ENCODE results near the gene EXOC4.

DNA sequence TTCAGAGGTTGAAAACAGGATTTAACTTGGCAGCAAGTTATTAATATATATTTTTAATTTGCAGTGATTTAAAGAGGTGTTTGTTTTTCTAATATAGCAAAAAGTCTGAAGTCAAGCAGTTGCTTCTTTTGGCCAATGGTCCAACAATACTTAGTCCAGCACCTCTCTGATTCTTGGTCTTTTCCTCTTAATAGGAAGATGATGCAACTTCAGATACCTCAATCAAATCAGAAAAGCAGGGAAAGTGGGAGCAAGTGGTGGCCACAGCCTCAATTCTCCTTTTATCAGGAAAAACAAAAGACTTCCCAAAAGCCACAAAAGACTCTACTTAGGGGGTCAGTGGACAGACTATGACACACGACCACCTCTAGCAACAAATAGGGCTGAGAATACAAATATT lies 740.7 kb downstream of the EXOC4 start:
- TF ChIP-seq, protein P1, sequence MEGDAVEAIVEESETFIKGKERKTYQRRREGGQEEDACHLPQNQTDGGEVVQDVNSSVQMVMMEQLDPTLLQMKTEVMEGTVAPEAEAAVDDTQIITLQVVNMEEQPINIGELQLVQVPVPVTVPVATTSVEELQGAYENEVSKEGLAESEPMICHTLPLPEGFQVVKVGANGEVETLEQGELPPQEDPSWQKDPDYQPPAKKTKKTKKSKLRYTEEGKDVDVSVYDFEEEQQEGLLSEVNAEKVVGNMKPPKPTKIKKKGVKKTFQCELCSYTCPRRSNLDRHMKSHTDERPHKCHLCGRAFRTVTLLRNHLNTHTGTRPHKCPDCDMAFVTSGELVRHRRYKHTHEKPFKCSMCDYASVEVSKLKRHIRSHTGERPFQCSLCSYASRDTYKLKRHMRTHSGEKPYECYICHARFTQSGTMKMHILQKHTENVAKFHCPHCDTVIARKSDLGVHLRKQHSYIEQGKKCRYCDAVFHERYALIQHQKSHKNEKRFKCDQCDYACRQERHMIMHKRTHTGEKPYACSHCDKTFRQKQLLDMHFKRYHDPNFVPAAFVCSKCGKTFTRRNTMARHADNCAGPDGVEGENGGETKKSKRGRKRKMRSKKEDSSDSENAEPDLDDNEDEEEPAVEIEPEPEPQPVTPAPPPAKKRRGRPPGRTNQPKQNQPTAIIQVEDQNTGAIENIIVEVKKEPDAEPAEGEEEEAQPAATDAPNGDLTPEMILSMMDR (IDR thresholded peaks at IDR 0.05; ENCODE audit: low read depth, low read length, poor library complexity, severe bottlenecking) = no peak
- TF ChIP-seq EZH2phosphoT487 (IDR thresholded peaks at IDR 0.05; ENCODE audit: borderline replicate concordance, low read length) = no peak

Data from DOHH2 (cell line).